Measurements from ENCODE around the gene LRRC8A.

The LRRC8A gene

GRCh38 chr9:128893354-128893753, 11.4 kb downstream of the LRRC8A start:
- H3K27ac ChIP-seq (ENCODE audit: low read depth, low read length), result no peak overlapping the region
- no peak overlapping the region for H3K9ac ChIP-seq (ENCODE audit: low read length)
- no peak overlapping the region for H2BK120ac ChIP-seq (ENCODE audit: insufficient read depth, low read length, poor library complexity)
- H3K9me3 ChIP-seq (ENCODE audit: insufficient read depth, low read depth, low read length), result no peaks in the 10 kb centered on the region
- no peak overlapping the region for H3K18ac ChIP-seq (ENCODE audit: low read length)
- H2AFZ ChIP-seq (ENCODE audit: insufficient read depth, low read length, poor library complexity), result no peak overlapping the region
- H4K91ac ChIP-seq (ENCODE audit: low read depth, low read length), result no peak overlapping the region
- H3K27me3 ChIP-seq (ENCODE audit: insufficient read depth, low read length), result no peaks in the 10 kb centered on the region
- no peak for DNase-seq
- H3K79me1 ChIP-seq (ENCODE audit: low read length), result no peaks in the 10 kb centered on the region
- H2AK5ac ChIP-seq (ENCODE audit: low read length), result no peak overlapping the region
- no peak overlapping the region for H2BK12ac ChIP-seq (ENCODE audit: low read length)
- no peak overlapping the region for H4K8ac ChIP-seq (ENCODE audit: low read depth, low read length)
- H4K12ac ChIP-seq (ENCODE audit: low read depth, low read length), result no peak overlapping the region
- H2BK5ac ChIP-seq (ENCODE audit: low read depth, low read length, poor library complexity), result no peak overlapping the region
- H3K14ac ChIP-seq (ENCODE audit: low read length), result no peak overlapping the region
- H3K4me2 ChIP-seq (ENCODE audit: low read length), result no peak overlapping the region
- no peaks in the 10 kb centered on the region for H3K79me2 ChIP-seq (ENCODE audit: control insufficient read depth, insufficient read depth, low read length, poor library complexity)
- H3K4me1 ChIP-seq (ENCODE audit: control insufficient read depth in 1 of 2, insufficient read depth in 2 of 2, low read length in 2 of 2), result peaks cover 5 to 9% of the 10 kb centered on the region in 2 experiments
- no peak overlapping the region for H3K4me3 ChIP-seq (ENCODE audit: low read depth, low read length)
- peaks cover 47 to 49% of the 10 kb centered on the region in 2 experiments for H3K36me3 ChIP-seq (ENCODE audit: control insufficient read depth in 1 of 2, insufficient read depth in 2 of 2, low read length in 2 of 2)
- H3K23ac ChIP-seq (ENCODE audit: low read length), result no peak overlapping the region
- H3K4ac ChIP-seq (ENCODE audit: low read depth, low read length), result no peak overlapping the region
- no CpG with 5 or more reads among the region's 8 CpGs for WGBS (ENCODE audit: extremely low coverage, insufficient coverage, insufficient read length)

GRCh38 chr9:128894764-128895163, 12.8 kb downstream of the LRRC8A start:
- Histone ChIP-seq H3K9me3 (ENCODE audit: insufficient read depth, low read depth, low read length) (no peaks in the 10 kb centered on the region), H4K91ac (ENCODE audit: low read depth, low read length) (no peak overlapping the region), H3K14ac (ENCODE audit: low read length) (no peak overlapping the region), H2AFZ (ENCODE audit: insufficient read depth, low read length, poor library complexity) (no peak overlapping the region), H3K4me1 (ENCODE audit: control insufficient read depth in 1 of 2, insufficient read depth in 2 of 2, low read length in 2 of 2) (peaks cover 5 to 9% of the 10 kb centered on the region in 2 experiments), H3K9ac (ENCODE audit: low read length) (no peak overlapping the region), H3K27me3 (ENCODE audit: insufficient read depth, low read length) (no peaks in the 10 kb centered on the region), H3K79me2 (ENCODE audit: control insufficient read depth, insufficient read depth, low read length, poor library complexity) (no peaks in the 10 kb centered on the region), H3K79me1 (ENCODE audit: low read length) (no peaks in the 10 kb centered on the region), H2BK120ac (ENCODE audit: insufficient read depth, low read length, poor library complexity) (no peak overlapping the region), H2BK12ac (ENCODE audit: low read length) (no peak overlapping the region), H4K12ac (ENCODE audit: low read depth, low read length) (no peak overlapping the region), H3K23ac (ENCODE audit: low read length) (no peak overlapping the region), H3K36me3 (ENCODE audit: control insufficient read depth in 1 of 2, insufficient read depth in 2 of 2, low read length in 2 of 2) (peaks cover 51% of the 10 kb centered on the region in 2 experiments), H3K4me3 (ENCODE audit: low read depth, low read length) (no peak overlapping the region), H2AK5ac (ENCODE audit: low read length) (no peak overlapping the region), H3K4me2 (ENCODE audit: low read length) (no peak overlapping the region), H4K8ac (ENCODE audit: low read depth, low read length) (no peak overlapping the region), H3K4ac (ENCODE audit: low read depth, low read length) (no peak overlapping the region), H3K18ac (ENCODE audit: low read length) (no peak overlapping the region), H2BK5ac (ENCODE audit: low read depth, low read length, poor library complexity) (no peak overlapping the region), H3K27ac (ENCODE audit: low read depth, low read length) (no peak overlapping the region)
- no peak for DNase-seq
- no CpG with 5 or more reads among the region's 2 CpGs for WGBS (ENCODE audit: extremely low coverage, insufficient coverage, insufficient read length)

- WGBS (ENCODE audit: extremely low coverage, insufficient coverage, insufficient read length), result no CpG with 5 or more reads among the region's 4 CpGs
Measured at GRCh38 chr9:128895556-128895955, 13.6 kb downstream of the LRRC8A start.

GRCh38 chr9:128898382-128898781, 16.4 kb downstream of the LRRC8A start:
- Histone ChIP-seq H3K27ac (ENCODE audit: low read depth, low read length) (no peak overlapping the region), H3K9me3 (ENCODE audit: insufficient read depth, low read depth, low read length) (no peaks in the 10 kb centered on the region), H3K9ac (ENCODE audit: low read length) (no peak overlapping the region), H3K18ac (ENCODE audit: low read length) (no peak overlapping the region), H3K14ac (ENCODE audit: low read length) (no peak overlapping the region), H3K4me3 (ENCODE audit: low read depth, low read length) (no peak overlapping the region), H2BK120ac (ENCODE audit: insufficient read depth, low read length, poor library complexity) (no peak overlapping the region), H4K12ac (ENCODE audit: low read depth, low read length) (no peak overlapping the region), H3K4me2 (ENCODE audit: low read length) (no peak overlapping the region), H3K4me1 (ENCODE audit: control insufficient read depth in 1 of 2, insufficient read depth in 2 of 2, low read length in 2 of 2) (no peaks in the 10 kb centered on the region), H3K23ac (ENCODE audit: low read length) (no peak overlapping the region), H2AFZ (ENCODE audit: insufficient read depth, low read length, poor library complexity) (no peak overlapping the region), H3K79me1 (ENCODE audit: low read length) (no peaks in the 10 kb centered on the region), H4K91ac (ENCODE audit: low read depth, low read length) (no peak overlapping the region), H2BK5ac (ENCODE audit: low read depth, low read length, poor library complexity) (no peak overlapping the region), H3K36me3 (ENCODE audit: control insufficient read depth in 1 of 2, insufficient read depth in 2 of 2, low read length in 2 of 2) (peaks cover 42 to 45% of the 10 kb centered on the region in 2 experiments), H4K8ac (ENCODE audit: low read depth, low read length) (no peak overlapping the region), H2BK12ac (ENCODE audit: low read length) (no peak overlapping the region), H3K27me3 (ENCODE audit: insufficient read depth, low read length) (no peaks in the 10 kb centered on the region), H3K79me2 (ENCODE audit: control insufficient read depth, insufficient read depth, low read length, poor library complexity) (no peaks in the 10 kb centered on the region), H2AK5ac (ENCODE audit: low read length) (no peak overlapping the region), H3K4ac (ENCODE audit: low read depth, low read length) (no peak overlapping the region)
- WGBS (ENCODE audit: extremely low coverage, insufficient coverage, insufficient read length), result no CpG with 5 or more reads among the region's 5 CpGs
- no peak for DNase-seq

More at GRCh38 chr9:128895556-128895955, 13.6 kb downstream of the LRRC8A start:
- no peak overlapping the region for H3K27ac ChIP-seq (ENCODE audit: low read depth, low read length)
- H3K4me1 ChIP-seq (ENCODE audit: control insufficient read depth in 1 of 2, insufficient read depth in 2 of 2, low read length in 2 of 2), result peaks cover 5 to 9% of the 10 kb centered on the region in 2 experiments
- no peak overlapping the region for H2BK120ac ChIP-seq (ENCODE audit: insufficient read depth, low read length, poor library complexity)
- peaks cover 45 to 46% of the 10 kb centered on the region in 2 experiments for H3K36me3 ChIP-seq (ENCODE audit: control insufficient read depth in 1 of 2, insufficient read depth in 2 of 2, low read length in 2 of 2)
- no peak overlapping the region for H3K14ac ChIP-seq (ENCODE audit: low read length)
- no peaks in the 10 kb centered on the region for H3K79me2 ChIP-seq (ENCODE audit: control insufficient read depth, insufficient read depth, low read length, poor library complexity)
- H3K18ac ChIP-seq (ENCODE audit: low read length), result no peak overlapping the region
- DNase-seq, result no peak
- no peak overlapping the region for H3K4me2 ChIP-seq (ENCODE audit: low read length)
- no peak overlapping the region for H3K4ac ChIP-seq (ENCODE audit: low read depth, low read length)
- H2AK5ac ChIP-seq (ENCODE audit: low read length), result no peak overlapping the region
- H3K9ac ChIP-seq (ENCODE audit: low read length), result no peak overlapping the region
- H3K27me3 ChIP-seq (ENCODE audit: insufficient read depth, low read length), result no peaks in the 10 kb centered on the region
- H4K8ac ChIP-seq (ENCODE audit: low read depth, low read length), result no peak overlapping the region
- H3K4me3 ChIP-seq (ENCODE audit: low read depth, low read length), result no peak overlapping the region
- H3K9me3 ChIP-seq (ENCODE audit: insufficient read depth, low read depth, low read length), result no peaks in the 10 kb centered on the region
- H4K12ac ChIP-seq (ENCODE audit: low read depth, low read length), result no peak overlapping the region
- no peak overlapping the region for H2AFZ ChIP-seq (ENCODE audit: insufficient read depth, low read length, poor library complexity)
- no peak overlapping the region for H4K91ac ChIP-seq (ENCODE audit: low read depth, low read length)
- no peak overlapping the region for H2BK5ac ChIP-seq (ENCODE audit: low read depth, low read length, poor library complexity)
- H3K23ac ChIP-seq (ENCODE audit: low read length), result no peak overlapping the region
- no peaks in the 10 kb centered on the region for H3K79me1 ChIP-seq (ENCODE audit: low read length)
- H2BK12ac ChIP-seq (ENCODE audit: low read length), result no peak overlapping the region
